Thymus (tissue), 11 donors: ENCODE results near the gene CSNK2A1. TPM values are rescaled to one million over a fixed set of nuclear protein-coding genes. Genes with fewer than 3 reads are reported as not detected.
"Not testable (repeated sequence)": the region's sequence is repeated elsewhere in the genome, so short reads cannot be mapped to it uniquely, and the experiment has no call there.

Experiments
- DNase-seq, 9 donors: peaks; one replicate each; pipeline ENCODE4 v3.0.0-alpha.2; 2013; ENCODE audit warnings: low spot score in 9 of 9, low read depth in 6 of 9, missing footprints in 1 of 9
- H3K27ac ChIP-seq, 2 donors: one replicate each; pipeline ENCODE4 v1.5.1; 2013; ENCODE audit warnings: control low read depth in 1 of 2, low read depth in 1 of 2, low read length in 1 of 2, mild to moderate bottlenecking in 1 of 2, moderate library complexity in 1 of 2
- H3K27me3 ChIP-seq, 2 donors: one replicate each; pipeline ENCODE4 v1.5.1; 2013; ENCODE audit warnings: low read length in 1 of 2; ENCODE audit not compliant: control insufficient read depth in 2 of 2, insufficient read depth in 1 of 2
- H3K36me3 ChIP-seq, 2 donors: one replicate each; pipeline ENCODE4 v1.5.1; 2013; ENCODE audit warnings: low read length in 1 of 2, mild to moderate bottlenecking in 1 of 2, moderate library complexity in 1 of 2; ENCODE audit not compliant: control insufficient read depth in 2 of 2, insufficient read depth in 2 of 2
- H3K4me1 ChIP-seq, 2 donors: one replicate each; pipeline ENCODE4 v1.5.1; 2013; ENCODE audit warnings: low read length in 2 of 2; ENCODE audit not compliant: control insufficient read depth in 2 of 2, insufficient read depth in 2 of 2
- H3K4me3 ChIP-seq, 2 donors: one replicate each; pipeline ENCODE4 v1.5.1; 2013; ENCODE audit warnings: low read length in 2 of 2, control low read depth in 1 of 2, mild to moderate bottlenecking in 1 of 2
- H3K9me3 ChIP-seq, 2 donors: one replicate each; pipeline ENCODE4 v1.5.1; 2013; ENCODE audit warnings: low read length in 1 of 2, mild to moderate bottlenecking in 1 of 2; ENCODE audit not compliant: control insufficient read depth in 2 of 2, insufficient read depth in 1 of 2
- WGBS: extraction: QIAGEN DNeasy Blood & Tissue Kit; methylation state at CpG from one replicate; pipeline ENCODE4 v1.1.7; 2013; 5-methylcytosine and 5-hydroxymethylcytosine counted together
- polyA plus RNA-seq: library from polyadenylated mRNA; stranded (reverse); fragments of 200-250 nt; gene quantifications from one replicate; pipeline ENCODE4 v1.2.3, GENCODE V29; 2013
- total RNA-seq: library from RNA; stranded (reverse); fragments of 120-200 nt; gene quantifications from one replicate; pipeline ENCODE4 v1.2.4, GENCODE V29; 2013
- donor health status: healthy.

Gene CSNK2A1
- total and polyA plus RNA-seq, 2 donors, result 34.9 to 79.1 TPM

DNA sequence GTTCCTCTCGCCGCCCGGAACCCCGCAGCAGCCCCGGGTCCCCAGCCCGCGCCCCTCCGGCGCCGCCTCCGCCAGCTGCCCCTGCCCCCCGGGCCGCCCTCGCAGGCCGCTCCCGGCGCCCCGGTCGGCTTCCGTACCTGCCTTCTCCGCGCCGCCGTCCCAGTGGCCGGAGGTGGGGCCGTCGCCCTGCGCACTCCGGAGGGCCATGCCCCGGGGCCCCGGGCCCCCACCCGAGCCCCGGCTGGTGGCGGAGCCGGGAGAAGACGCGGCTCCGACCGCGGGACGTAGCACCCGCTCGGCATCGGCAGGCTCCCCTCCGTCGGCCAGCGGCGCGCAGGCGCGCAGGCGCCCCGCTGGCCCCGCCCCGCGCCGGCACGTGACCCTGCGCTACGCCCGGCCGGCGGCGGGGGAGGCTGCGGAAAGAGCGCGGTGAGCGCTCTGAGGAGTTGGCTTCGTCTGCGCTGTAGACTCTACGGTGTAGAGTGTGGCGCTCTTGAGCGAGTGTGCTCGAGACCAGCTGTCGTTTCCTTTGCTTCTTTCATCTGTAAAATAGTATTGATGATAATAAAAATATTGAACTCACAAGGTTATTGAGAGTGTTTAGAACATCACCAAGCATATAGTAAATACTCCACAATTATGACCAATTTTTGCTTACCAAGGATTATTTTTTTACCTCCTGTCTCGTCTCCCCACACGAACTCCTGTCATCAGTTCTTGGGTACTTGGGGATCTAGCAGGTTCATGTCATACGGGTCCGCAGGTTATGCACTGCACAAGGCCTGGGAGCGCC is 81.2 kb downstream of the CSNK2A1 start, which contains the start of gene TBC1D20:
TSS of gene TBC1D20 (minus strand) at position 335 of the 793 bp plus-strand sequence. CDS start at position 207, 128 bp downstream.
- peak; percentile 77 to 95 (median 87) for DNase-seq
- H3K27me3 ChIP-seq, result no peaks in the 10 kb centered on the region
- WGBS, result under 1% methylated on average over 80 of the region's 80 CpGs
- no peaks in the 10 kb centered on the region for H3K36me3 ChIP-seq
- no peaks in the 10 kb centered on the region for H3K9me3 ChIP-seq
- peak within 1 kb of the TSS; percentile 80 to 92 for H3K4me3 ChIP-seq
- H3K27ac ChIP-seq, result peak within 1 kb of the TSS; percentile 81 to 91
- H3K4me1 ChIP-seq, result peaks cover 16 to 19% of the 10 kb centered on the region in 2 donors

DNA sequence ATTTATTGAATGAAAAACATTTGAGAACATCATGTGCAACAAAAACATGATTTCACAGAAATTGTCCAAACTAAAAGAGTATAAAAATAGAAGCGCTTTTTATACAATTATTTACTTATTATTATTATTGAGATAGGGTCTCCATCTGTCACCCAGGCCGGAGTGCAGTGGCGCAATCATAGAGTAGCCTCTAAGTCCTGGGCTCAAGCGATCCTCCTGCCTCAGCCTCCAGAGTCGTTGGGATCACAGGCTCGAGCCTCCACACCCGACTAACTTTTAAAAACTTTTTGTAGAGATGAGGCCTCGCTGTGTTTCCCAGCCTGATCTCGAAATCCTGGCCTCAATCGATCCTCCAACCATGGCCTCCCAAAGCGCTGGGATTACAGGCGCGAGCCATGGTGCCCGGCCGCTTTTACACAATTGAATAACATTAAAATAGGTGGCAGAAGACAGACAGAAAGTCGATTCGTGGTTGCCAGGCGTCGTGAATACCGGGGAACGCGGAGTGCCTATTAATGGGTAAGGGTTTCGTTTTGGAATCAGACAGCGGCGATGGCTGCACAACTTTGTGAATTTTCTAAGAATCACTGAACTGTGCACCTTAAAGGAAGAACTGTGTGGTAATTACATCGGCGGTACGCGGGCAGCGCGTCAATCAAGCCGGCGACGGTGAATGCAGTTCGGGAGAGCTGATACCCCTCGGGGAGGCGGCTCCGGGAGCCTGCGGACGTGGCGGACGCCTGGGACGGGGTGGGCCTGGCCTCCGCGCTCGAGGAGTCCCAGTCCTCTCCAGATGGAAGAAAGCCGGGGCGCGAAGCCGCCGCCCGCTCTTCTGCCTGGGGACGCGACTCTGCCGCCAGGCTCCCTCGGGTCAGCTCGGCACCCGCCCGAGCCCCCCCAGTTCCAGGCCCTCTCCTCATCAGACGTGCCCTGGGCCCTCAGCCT is 82.1 kb downstream of the CSNK2A1 start:
- Histone ChIP-seq H3K4me1 (peaks cover 16 to 19% of the 10 kb centered on the region in 2 donors), H3K27ac (peak overlapping the region; percentile 48 to 91), H3K9me3 (no peaks in the 10 kb centered on the region), H3K27me3 (no peaks in the 10 kb centered on the region), H3K4me3 (peak overlapping the region; percentile 80 to 92), H3K36me3 (no peaks in the 10 kb centered on the region)
- WGBS, result 14% methylated on average over 60 of the region's 60 CpGs
- peak in 4 of 9 donors; percentile 21 to 64 (median 36) for DNase-seq

DNA sequence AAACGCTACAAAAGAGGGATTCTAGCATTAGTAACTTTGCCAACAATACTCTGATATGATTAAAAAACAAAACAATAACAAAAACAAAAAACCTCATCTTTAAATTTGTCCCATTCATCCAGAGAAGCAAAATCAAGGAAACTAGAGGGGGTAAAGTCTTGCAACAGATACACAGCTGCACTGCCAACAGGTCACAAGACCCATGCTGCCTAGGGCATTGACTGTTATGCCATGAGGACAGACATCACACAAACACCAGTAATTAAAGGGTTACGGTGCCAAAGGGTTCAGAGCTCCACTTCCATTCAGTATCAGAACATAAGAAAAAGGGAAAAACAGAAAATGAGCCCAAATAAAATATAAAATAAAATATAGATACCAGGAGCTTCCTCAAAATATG is 82.9 kb downstream of the CSNK2A1 start:
- H3K27ac ChIP-seq, result no peak overlapping the region

DNA sequence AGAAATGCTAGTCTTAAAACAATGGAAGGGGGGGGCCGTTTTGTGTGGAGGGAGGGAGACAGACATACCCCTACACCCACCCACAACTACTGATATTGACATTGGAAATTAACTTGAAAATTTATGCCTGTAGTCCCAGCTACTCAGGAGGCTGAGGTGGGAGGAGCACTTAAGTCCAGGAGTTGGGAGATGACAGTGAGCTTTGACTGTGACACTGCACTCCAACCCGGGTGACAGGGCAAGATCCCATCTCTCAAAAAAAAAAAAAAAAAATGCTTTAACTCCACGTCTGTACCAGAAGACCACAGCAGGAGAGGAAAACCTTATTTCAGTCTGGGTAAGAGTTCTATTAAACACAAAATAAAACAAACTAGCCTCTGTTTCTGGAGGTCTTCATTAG is 83.4 kb downstream of the CSNK2A1 start:
- no peaks in the 10 kb centered on the region for H3K36me3 ChIP-seq
- H3K27me3 ChIP-seq, result no peaks in the 10 kb centered on the region
- no peak overlapping the region for H3K27ac ChIP-seq
- H3K4me1 ChIP-seq, result peaks cover 16 to 19% of the 10 kb centered on the region in 2 donors
- no peaks in the 10 kb centered on the region for H3K9me3 ChIP-seq
- 49% methylated on average over 3 of the region's 3 CpGs for WGBS
- no peak for DNase-seq
- no peak overlapping the region for H3K4me3 ChIP-seq

More for the DNA sequence above, 82.9 kb downstream of the CSNK2A1 start:
- WGBS, result 95% methylated on average over 2 of the region's 2 CpGs
- no peak for DNase-seq
- peaks cover 16 to 19% of the 10 kb centered on the region in 2 donors for H3K4me1 ChIP-seq
- H3K9me3 ChIP-seq, result no peaks in the 10 kb centered on the region
- no peaks in the 10 kb centered on the region for H3K36me3 ChIP-seq
- peak overlapping the region in 1 of 2 donors; percentile 11 for H3K4me3 ChIP-seq
- no peaks in the 10 kb centered on the region for H3K27me3 ChIP-seq

DNA sequence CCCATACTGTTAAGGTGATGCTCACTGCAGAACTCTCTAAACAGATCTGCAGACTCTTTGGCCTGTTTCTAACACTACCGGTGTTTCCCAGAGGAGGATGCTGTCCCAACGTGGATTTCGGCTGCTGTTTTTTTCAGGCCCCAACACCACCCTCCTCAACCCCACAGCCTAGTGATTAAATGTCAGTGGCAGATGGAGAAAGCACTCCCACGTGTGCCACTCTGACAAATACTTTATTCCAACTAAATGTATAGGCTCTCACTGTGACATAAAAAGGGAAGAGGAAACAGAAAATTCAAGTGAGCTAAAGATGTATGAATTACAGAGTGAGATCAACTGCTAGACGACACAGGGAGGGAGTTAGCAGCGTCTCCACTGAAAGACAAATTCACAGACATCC is 84.8 kb downstream of the CSNK2A1 start:
- no peaks in the 10 kb centered on the region for H3K36me3 ChIP-seq
- no peaks in the 10 kb centered on the region for H3K27me3 ChIP-seq
- H3K27ac ChIP-seq, result no peak overlapping the region
- DNase-seq, result no peak
- WGBS, result 70% methylated on average over 6 of the region's 6 CpGs
- H3K9me3 ChIP-seq, result no peaks in the 10 kb centered on the region
- peaks cover 16 to 19% of the 10 kb centered on the region in 2 donors for H3K4me1 ChIP-seq
- H3K4me3 ChIP-seq, result no peak overlapping the region

DNA sequence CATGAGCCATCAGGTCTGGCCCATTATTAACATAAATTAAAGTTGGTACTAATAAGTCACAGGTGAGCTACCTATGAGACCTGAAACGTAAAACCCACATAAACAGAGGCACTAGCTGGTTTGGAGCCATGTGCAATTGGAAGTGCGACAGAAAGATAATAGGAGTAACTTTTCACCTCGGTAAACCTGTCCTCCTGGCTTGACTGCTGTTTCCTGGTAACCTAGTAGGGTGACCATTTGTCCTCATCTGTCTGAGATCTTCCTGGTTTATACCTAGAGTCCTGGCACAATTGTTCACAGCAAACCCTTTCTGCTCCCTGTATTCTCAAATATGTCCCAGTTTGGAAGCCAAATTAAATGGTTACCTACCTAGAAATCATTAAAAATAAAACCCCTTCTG is 88.6 kb downstream of the CSNK2A1 start:
- WGBS, result 94% methylated on average over 3 of the region's 3 CpGs
- no peaks in the 10 kb centered on the region for H3K36me3 ChIP-seq
- H3K4me3 ChIP-seq, result no peak overlapping the region
- H3K27ac ChIP-seq, result no peak overlapping the region
- H3K9me3 ChIP-seq, result no peaks in the 10 kb centered on the region
- H3K4me1 ChIP-seq, result no peaks in the 10 kb centered on the region
- H3K27me3 ChIP-seq, result no peaks in the 10 kb centered on the region
- no peak for DNase-seq

DNA sequence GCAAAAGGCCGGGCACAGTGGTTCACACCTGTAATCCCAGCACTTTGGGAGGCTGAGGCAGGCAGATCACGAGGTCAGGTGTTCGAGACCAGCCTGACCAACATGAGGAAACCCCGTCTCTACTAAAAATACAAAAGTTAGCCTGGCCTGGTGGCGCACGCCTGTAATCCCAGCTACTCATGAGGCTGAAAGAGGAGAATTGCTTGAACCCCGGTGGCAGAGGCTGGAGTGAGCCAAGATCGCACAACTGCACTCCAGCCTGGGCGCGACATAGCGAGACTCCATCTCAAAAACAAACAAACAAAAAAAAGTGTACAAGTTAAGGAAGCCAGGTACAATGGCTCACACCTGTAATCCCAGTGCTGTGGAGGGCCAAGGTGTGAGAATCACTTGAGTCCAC is 91.6 kb downstream of the CSNK2A1 start:
- H3K36me3 ChIP-seq, H3K4me3 ChIP-seq, H3K4me1 ChIP-seq, DNase-seq, H3K27ac ChIP-seq, H3K27me3 ChIP-seq, H3K9me3 ChIP-seq: not testable (repeated sequence)
- 89% methylated on average over 11 of the region's 11 CpGs for WGBS

DNA sequence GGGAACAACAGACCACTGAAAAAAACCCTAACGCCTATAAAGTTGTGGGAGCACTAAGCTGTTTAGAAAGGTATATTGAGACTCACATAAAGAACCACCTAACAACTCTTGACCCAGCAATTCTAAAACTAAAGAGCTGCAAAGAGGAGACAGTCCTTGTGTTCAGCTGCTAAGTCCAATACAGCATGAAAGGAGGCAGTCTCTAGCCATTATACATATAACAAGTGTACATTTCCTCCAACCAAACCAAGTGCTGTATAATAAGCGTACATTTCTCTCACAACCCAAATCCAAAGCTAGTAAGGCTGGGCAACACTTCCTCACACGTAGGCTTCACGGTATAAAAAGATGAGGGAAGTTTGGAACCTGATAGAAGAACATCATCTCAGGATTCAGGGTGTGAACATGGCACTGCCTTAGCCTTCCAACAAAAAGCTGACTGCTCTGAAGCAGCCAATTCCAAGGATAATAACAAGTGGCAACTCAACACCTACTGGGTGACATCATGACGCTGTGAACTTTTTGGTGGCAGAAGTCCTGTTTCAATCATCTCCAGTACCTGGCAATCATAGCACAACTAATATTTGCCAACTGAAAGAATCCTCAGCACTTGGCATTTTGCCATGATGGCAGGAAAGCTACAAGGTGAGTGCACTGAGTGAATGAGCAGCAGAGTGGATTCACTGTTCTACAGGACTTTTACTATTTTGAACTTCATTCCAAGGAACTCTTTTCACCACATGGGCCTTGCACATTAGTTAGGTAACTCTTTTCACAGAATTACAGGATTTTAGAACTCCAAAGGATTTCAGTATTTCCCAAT is 97.9 kb downstream of the CSNK2A1 start:
- Histone ChIP-seq H3K4me3 (no peak overlapping the region), H3K4me1 (no peaks in the 10 kb centered on the region), H3K27ac (no peak overlapping the region), H3K27me3 (no peaks in the 10 kb centered on the region), H3K36me3 (peaks cover 46 to 54% of the 10 kb centered on the region in 2 donors), H3K9me3 (peaks cover 0 to 2% of the 10 kb centered on the region in 2 donors)
- WGBS, result 96% methylated on average over 5 of the region's 5 CpGs
- DNase-seq, result no peak
